ENCODE data around the gene FIGNL2.
"Not testable (repeated sequence)": the region's sequence is repeated elsewhere in the genome, so short reads cannot be mapped to it uniquely, and the experiment has no call there.

The FIGNL2 gene

GRCh38 chr12:51833448-51834227 is 14.9 kb downstream of the FIGNL2 start:
- DNase-seq (ENCODE audit: low read depth), result no peak

GRCh38 chr12:51832354-51833107 is 16.0 kb downstream of the FIGNL2 start:
- DNase-seq (ENCODE audit: low read depth), result no peak

- not testable (repeated sequence) for DNase-seq (ENCODE audit: low read depth)
Observed at GRCh38 chr12:51831817-51832216, 16.7 kb downstream of the FIGNL2 start.

GRCh38 chr12:51829641-51830040 is 18.9 kb downstream of the FIGNL2 start:
- no peak for DNase-seq (ENCODE audit: low read depth)

GRCh38 chr12:51829011-51829481 is 19.5 kb downstream of the FIGNL2 start:
- DNase-seq (ENCODE audit: low read depth), result no peak

- no peak for DNase-seq (ENCODE audit: low read depth)
Observed at GRCh38 chr12:51827925-51828818, 20.3 kb downstream of the FIGNL2 start.

GRCh38 chr12:51826881-51827280 is 21.6 kb downstream of the FIGNL2 start:
- DNase-seq (ENCODE audit: low read depth), result no peak

- no peak for DNase-seq (ENCODE audit: low read depth)
Observed at GRCh38 chr12:51825216-51825615, 23.3 kb downstream of the FIGNL2 start.

- no peak for DNase-seq (ENCODE audit: low read depth)
Observed at GRCh38 chr12:51823875-51824565, 24.5 kb downstream of the FIGNL2 start.

GRCh38 chr12:51822956-51823355 is 25.6 kb downstream of the FIGNL2 start:
- no peak for DNase-seq (ENCODE audit: low read depth)

GRCh38 chr12:51822261-51822616 is 26.3 kb downstream of the FIGNL2 start:
- DNase-seq (ENCODE audit: low read depth), result no peak

GRCh38 chr12:51821440-51822260 is 26.9 kb downstream of the FIGNL2 start:
- no peak for DNase-seq (ENCODE audit: low read depth)

- no peak for DNase-seq (ENCODE audit: low read depth)
Observed at GRCh38 chr12:51820526-51821439, 27.7 kb downstream of the FIGNL2 start.

- no peak for DNase-seq (ENCODE audit: low read depth)
Observed at GRCh38 chr12:51819736-51820525, 28.6 kb downstream of the FIGNL2 start.

- no peak for DNase-seq (ENCODE audit: low read depth)
Observed at GRCh38 chr12:51818566-51819300, 29.8 kb downstream of the FIGNL2 start.

- no peak for DNase-seq (ENCODE audit: low read depth)
Observed at GRCh38 chr12:51818086-51818485, 30.4 kb downstream of the FIGNL2 start.

GRCh38 chr12:51817027-51817953 is 31.2 kb downstream of the FIGNL2 start:
- no peak for DNase-seq (ENCODE audit: low read depth)

Measured in HS-27A (cell line).